Naive thymus-derived CD4-positive, alpha-beta T cell (primary cell): ENCODE measurements around the gene PLD4. TPM values are rescaled to one million over a fixed set of nuclear protein-coding genes. Genes with fewer than 3 reads are reported as not detected.

Source experiments
- ATAC-seq: fragments of 150-1000 bp; cut with Tn5 transposase; 2 replicates; pipeline ENCODE4 v1.10.0; 2021; ENCODE audit warnings: mild to moderate bottlenecking, moderate library complexity
- CTCF ChIA-PET: fragments of 350-600 bp; sonication (Branson Sonifier 250); formaldehyde crosslinking; loops from one replicate; lab custom pipeline; 2021; ENCODE audit warnings: antibody characterized with exemption; lab: Charles Lee
- POLR2A ChIA-PET: fragments of 350-600 bp; sonication (Branson Sonifier 250); formaldehyde crosslinking; loops from one replicate; lab custom pipeline; 2021; ENCODE audit warnings: antibody characterized with exemption, inconsistent platforms; lab: Charles Lee
- DNase-seq, 9 donors: peaks; one replicate each; pipeline versions ENCODE4 v3.0.0 to v3.0.0-alpha.2; 2020 to 2022; ENCODE audit warnings: mixed read lengths in 1 of 9
- H3K27ac ChIP-seq: one replicate; pipeline ENCODE4 v1.7.0; 2013; ENCODE audit warnings: mild to moderate bottlenecking, low read depth, low read length, moderate library complexity
- H3K27me3 ChIP-seq, 2 donors: one replicate each; pipeline ENCODE4 v1.7.0; 2013; ENCODE audit warnings: low read length in 2 of 2, mild to moderate bottlenecking in 2 of 2, moderate library complexity in 2 of 2; ENCODE audit not compliant: control insufficient read depth in 2 of 2, insufficient read depth in 2 of 2
- H3K36me3 ChIP-seq, 3 experiments: 1 replicate in 2 of 3; 2 replicates in 1 of 3; pipeline ENCODE4 v1.7.0; 2013; ENCODE audit warnings: low read length in 3 of 3, mild to moderate bottlenecking in 3 of 3, moderate library complexity in 1 of 3; ENCODE audit not compliant: insufficient read depth in 3 of 3, control insufficient read depth in 2 of 3
- H3K4me1 ChIP-seq, 2 donors: one replicate each; pipeline ENCODE4 v1.7.0; 2013; ENCODE audit warnings: low read length in 2 of 2, mild to moderate bottlenecking in 2 of 2, moderate library complexity in 1 of 2; ENCODE audit not compliant: control insufficient read depth in 2 of 2, insufficient read depth in 2 of 2
- H3K4me3 ChIP-seq: 2 replicates; pipeline ENCODE4 v1.7.0; 2013; ENCODE audit warnings: mild to moderate bottlenecking, low read length
- H3K9me3 ChIP-seq, 3 experiments: 1 replicate in 2 of 3; 2 replicates in 1 of 3; pipeline ENCODE4 v1.7.0; 2013; ENCODE audit warnings: low read length in 3 of 3; ENCODE audit not compliant: control insufficient read depth in 2 of 3
- H3K27ac Mint-ChIP-seq, 9 donors: one replicate each; pipeline ENCODE4 v1.8.0; 2020 to 2022; ENCODE audit warnings: mixed read lengths in 9 of 9, mild to moderate bottlenecking in 8 of 9, moderate library complexity in 5 of 9, inconsistent platforms in 2 of 9
- H3K27me3 Mint-ChIP-seq, 5 donors: one replicate each; pipeline ENCODE4 v1.8.0; 2021 to 2022; ENCODE audit warnings: mixed read lengths in 5 of 5, mild to moderate bottlenecking in 1 of 5
- H3K36me3 Mint-ChIP-seq, 5 donors: one replicate each; pipeline ENCODE4 v1.8.0; 2020 to 2022; ENCODE audit warnings: mixed read lengths in 5 of 5, mild to moderate bottlenecking in 3 of 5, inconsistent platforms in 1 of 5
- H3K4me1 Mint-ChIP-seq, 7 donors: one replicate each; pipeline ENCODE4 v1.8.0; 2020 to 2022; ENCODE audit warnings: mixed read lengths in 7 of 7, mild to moderate bottlenecking in 3 of 7, inconsistent platforms in 1 of 7
- H3K4me3 Mint-ChIP-seq, 10 donors: one replicate each; pipeline ENCODE4 v1.8.0; 2020 to 2022; ENCODE audit warnings: mild to moderate bottlenecking in 10 of 10, mixed read lengths in 10 of 10, moderate library complexity in 6 of 10, inconsistent platforms in 2 of 10
- H3K9me3 Mint-ChIP-seq, 11 donors: one replicate each; pipeline ENCODE4 v1.8.0; 2020 to 2022; ENCODE audit warnings: mixed read lengths in 11 of 11, mild to moderate bottlenecking in 4 of 11, inconsistent platforms in 1 of 11, moderate library complexity in 1 of 11
- intact Hi-C, 2 donors: fragments of 100-400 bp; cut with micrococcal nuclease; formaldehyde crosslinking; loops; one replicate each; pipeline ENCODE4 v1.15.1; 2023
- polyA plus RNA-seq, 2 donors: library from polyadenylated mRNA; unstranded; fragments of 300-500 nt; fragmentation: Illumina TruSeq; gene quantifications; one replicate each; pipeline ENCODE4 v1.2.3, GENCODE V29; 2021
- total RNA-seq, 6 experiments: library from RNA in 5 of 6; stranded (reverse) in 5 of 6; gene quantifications; 1 replicate in 5 of 6; 2 replicates in 1 of 6; pipeline ENCODE4 v1.2.3 and lab custom pipeline; 2021 to 2026

Gene PLD4
- total and polyA plus RNA-seq, 7 experiments from 2014 or later = 0.10 to 32.0 (median 0.80) TPM; not detected in 1

DNA sequence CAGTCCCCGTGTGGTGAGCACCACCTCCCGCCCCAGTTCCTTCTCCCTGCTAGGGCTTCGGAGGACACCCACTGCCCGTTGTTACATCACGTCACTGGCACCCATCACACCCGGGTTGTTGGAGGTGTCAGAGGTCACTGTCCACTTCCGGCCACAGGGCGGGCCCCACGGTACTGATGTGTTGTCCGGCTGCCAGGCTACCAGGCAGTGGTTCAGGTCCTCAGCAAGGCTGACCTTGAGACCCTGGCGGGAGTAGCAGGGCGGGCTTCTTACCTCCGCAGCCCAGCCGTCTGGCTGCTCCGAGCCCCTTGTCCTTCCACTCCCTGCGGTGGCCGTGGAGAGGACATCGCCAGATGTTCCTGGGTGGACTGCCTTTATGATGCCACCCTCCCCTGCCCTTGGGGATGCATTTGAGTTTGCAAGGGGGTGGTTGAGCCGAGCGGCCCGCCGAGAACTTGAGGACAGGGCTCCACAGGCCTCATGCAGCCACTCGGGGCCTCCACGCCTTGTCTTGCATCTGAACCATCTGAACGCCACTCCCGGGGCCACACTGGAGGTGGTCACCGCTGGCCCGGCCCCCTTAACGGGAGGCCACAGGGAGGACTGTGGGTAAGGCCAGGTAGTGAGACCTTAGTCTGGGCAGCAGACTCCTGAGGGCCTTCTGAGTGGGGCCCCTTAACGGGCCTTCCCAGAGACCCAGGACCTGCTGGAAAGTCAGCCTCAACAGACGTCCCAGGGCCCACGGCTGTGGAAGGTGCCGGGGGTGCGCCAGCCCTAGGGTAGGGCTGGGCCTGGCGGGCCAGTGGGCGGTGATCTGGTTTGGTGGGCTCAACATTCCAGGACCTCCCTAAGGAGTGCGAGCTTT, 27.1 kb upstream of the PLD4 start:
- Mint-ChIP-seq H3K4me3 (no peak overlapping the region), H3K36me3 (no peaks in the 10 kb centered on the region), H3K9me3 (no peaks in the 10 kb centered on the region), H3K4me1 (peaks cover 0 to 4% (median 0%) of the 10 kb centered on the region in 7 donors), H3K27me3 (peaks cover 0 to 6% (median 0%) of the 10 kb centered on the region in 5 donors), H3K27ac (no peak overlapping the region)
- DNase-seq = no peak
- ATAC-seq = no peak
- Histone ChIP-seq H3K36me3 (no peaks in the 10 kb centered on the region), H3K27me3 (no peaks in the 10 kb centered on the region), H3K4me1 (no peaks in the 10 kb centered on the region), H3K9me3 (no peaks in the 10 kb centered on the region), H3K27ac (no peak overlapping the region), H3K4me3 (no peak overlapping the region)
- ChIA-PET POLR2A (no interaction called here), CTCF (interaction anchor here (0.7 kb wide), 1 partner anchor 39 kb away, joined by 3 read pairs; no protein-coding TSS in a partner anchor)
- intact Hi-C loops = loop anchor here (2.0 kb wide), 2 partner anchors 147 to 455 kb away; no protein-coding TSS in a partner anchor

DNA sequence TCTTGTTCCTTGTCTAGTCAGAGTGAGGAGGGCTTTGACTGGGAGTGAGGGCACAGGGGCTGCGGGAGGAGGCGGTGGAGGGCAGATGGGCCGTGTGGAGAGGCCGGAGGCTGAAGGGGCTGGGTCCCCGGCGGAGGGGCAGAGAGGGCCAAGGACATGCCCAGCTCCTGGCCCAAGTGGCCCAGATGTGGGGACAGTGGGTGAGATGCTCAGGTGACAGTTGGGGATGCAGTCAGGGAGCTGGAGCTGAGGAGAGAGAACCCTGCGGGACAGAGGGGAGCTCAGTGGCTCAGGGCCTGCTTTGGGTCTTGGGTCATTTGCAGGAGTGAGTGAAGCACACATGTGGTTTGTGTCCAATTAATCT, 26.5 kb upstream of the PLD4 start:
- Mint-ChIP-seq H3K27ac (no peak overlapping the region), H3K27me3 (peaks cover 0 to 7% (median 0%) of the 10 kb centered on the region in 5 donors), H3K9me3 (no peaks in the 10 kb centered on the region), H3K36me3 (no peaks in the 10 kb centered on the region), H3K4me1 (peaks cover 0 to 4% (median 0%) of the 10 kb centered on the region in 7 donors), H3K4me3 (no peak overlapping the region)
- ATAC-seq (no peak), DNase-seq (no peak)
- Histone ChIP-seq H3K9me3 (no peaks in the 10 kb centered on the region), H3K4me3 (no peak overlapping the region), H3K36me3 (no peaks in the 10 kb centered on the region), H3K27me3 (no peaks in the 10 kb centered on the region), H3K27ac (no peak overlapping the region), H3K4me1 (no peaks in the 10 kb centered on the region)
- intact Hi-C loops = no loop called here
- CTCF ChIA-PET = interaction anchor here (0.7 kb wide), 2 partner anchors 39 to 130 kb away, joined by 3 read pairs; no protein-coding TSS in a partner anchor
- POLR2A ChIA-PET = no interaction called here

DNA sequence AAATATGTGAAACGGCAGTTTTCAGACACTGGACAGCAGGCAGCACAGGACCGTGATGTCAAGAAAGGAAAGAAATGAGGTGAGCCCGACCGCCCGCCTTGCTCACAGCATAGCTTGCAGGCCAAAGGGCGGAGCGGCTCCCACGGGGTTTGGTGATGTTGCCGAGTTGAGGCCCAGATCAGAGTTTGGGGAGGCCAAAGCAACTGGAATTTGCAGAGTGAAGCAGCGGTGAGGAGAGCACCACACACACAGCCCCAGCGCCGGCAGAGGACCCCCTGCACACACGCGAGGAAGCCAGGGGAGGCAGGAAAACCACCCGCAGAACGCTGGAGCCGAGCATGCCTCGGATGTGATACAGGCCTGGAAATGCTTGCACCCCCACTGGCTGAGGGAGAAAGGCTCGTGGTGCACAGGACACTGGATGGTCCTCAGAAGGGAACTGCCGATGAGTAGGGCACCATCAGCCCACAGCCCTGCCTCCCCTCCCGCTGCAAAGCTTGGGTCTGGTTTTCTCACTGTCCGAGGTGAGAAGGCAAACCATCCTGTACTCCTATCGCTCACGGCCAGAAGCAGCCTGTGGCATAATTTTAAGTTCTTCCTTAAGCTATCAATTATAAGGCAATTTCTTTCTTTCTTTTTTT, 25.7 kb upstream of the PLD4 start:
- Mint-ChIP-seq H3K27ac (no peak overlapping the region), H3K9me3 (no peaks in the 10 kb centered on the region), H3K36me3 (no peaks in the 10 kb centered on the region), H3K4me3 (no peak overlapping the region), H3K27me3 (peaks cover 2 to 12% (median 3%) of the 10 kb centered on the region in 5 donors), H3K4me1 (peaks cover 0 to 4% (median 0%) of the 10 kb centered on the region in 7 donors)
- Histone ChIP-seq H3K27ac (no peak overlapping the region), H3K36me3 (no peaks in the 10 kb centered on the region), H3K4me1 (no peaks in the 10 kb centered on the region), H3K27me3 (no peaks in the 10 kb centered on the region), H3K9me3 (no peaks in the 10 kb centered on the region), H3K4me3 (no peak overlapping the region)
- CTCF ChIA-PET = interaction anchor here (0.6 to 0.7 kb wide), 2 partner anchors 19 to 130 kb away, joined by 3 to 5 read pairs; no protein-coding TSS in a partner anchor
- POLR2A ChIA-PET = no interaction called here
- intact Hi-C loops = no loop called here
- DNase-seq (no peak), ATAC-seq (no peak)

GRCh38 chr14:104899781-104900180, 24.9 kb upstream of the PLD4 start:
- Histone ChIP-seq H3K4me3 (no peak overlapping the region), H3K36me3 (no peaks in the 10 kb centered on the region), H3K9me3 (no peaks in the 10 kb centered on the region), H3K4me1 (no peaks in the 10 kb centered on the region), H3K27ac (no peak overlapping the region), H3K27me3 (no peaks in the 10 kb centered on the region)
- ATAC-seq = no peak
- H3K4me3 Mint-ChIP-seq = no peak overlapping the region
- intact Hi-C loops = no loop called here
- H3K27me3 Mint-ChIP-seq = peaks cover 9 to 19% (median 10%) of the 10 kb centered on the region in 5 donors
- no peaks in the 10 kb centered on the region for H3K36me3 Mint-ChIP-seq
- H3K9me3 Mint-ChIP-seq = no peaks in the 10 kb centered on the region
- peak overlapping the region in 1 of 9 donors; percentile 51 for H3K27ac Mint-ChIP-seq
- peaks cover 0 to 4% (median 0%) of the 10 kb centered on the region in 7 donors for H3K4me1 Mint-ChIP-seq
- no peak for DNase-seq
- ChIA-PET CTCF (interaction anchor here (0.6 kb wide), 1 partner anchor 19 kb away, joined by 5 read pairs; no protein-coding TSS in a partner anchor), POLR2A (no interaction called here)

DNA sequence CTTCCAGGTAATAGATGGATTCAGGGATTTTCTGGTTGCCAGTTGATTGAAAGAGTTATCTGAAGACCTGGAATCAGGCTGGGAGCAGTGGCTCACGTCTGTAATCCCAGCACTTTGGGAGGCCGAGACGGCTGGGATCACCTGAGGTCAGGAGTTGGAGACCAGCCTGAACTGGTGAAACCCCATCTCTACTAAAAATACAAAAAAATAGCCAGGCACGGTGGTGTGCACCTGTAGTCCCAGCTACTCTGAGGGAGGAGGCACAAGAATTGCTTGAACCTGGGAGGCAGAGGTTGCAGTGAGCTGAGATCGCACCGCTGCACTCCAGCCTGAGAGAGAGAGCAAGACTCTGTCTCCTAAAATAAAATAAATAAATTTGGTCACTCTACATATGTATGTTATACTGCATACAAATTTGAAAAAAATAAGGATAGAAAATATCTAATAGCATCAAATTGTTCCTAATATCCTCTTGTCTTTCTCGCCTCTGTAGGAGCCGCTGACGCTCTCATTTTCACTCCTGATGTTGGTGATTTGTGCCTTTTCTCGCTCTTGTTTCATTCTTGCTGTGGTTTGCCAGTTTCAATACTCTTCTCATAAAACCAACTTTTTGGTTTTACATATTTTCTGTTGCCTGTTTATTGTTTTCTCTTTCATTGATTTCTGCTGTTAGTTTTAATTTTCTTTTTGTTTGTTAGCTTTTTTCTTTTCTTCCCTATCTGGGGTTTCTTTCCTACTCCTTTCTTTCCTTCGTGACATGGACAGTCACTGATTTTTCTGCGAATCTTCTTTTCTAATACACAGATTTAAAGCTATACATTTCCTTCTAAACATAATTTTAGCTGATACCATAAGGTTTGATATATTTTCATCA, 23.8 kb upstream of the PLD4 start:
- Histone ChIP-seq H3K4me1 (no peaks in the 10 kb centered on the region), H3K9me3 (no peaks in the 10 kb centered on the region), H3K27ac (no peak overlapping the region), H3K27me3 (no peaks in the 10 kb centered on the region), H3K4me3 (no peak overlapping the region), H3K36me3 (no peaks in the 10 kb centered on the region)
- Mint-ChIP-seq H3K4me1 (peaks cover 0 to 4% (median 0%) of the 10 kb centered on the region in 7 donors), H3K27ac (no peak overlapping the region), H3K27me3 (peaks cover 11 to 21% (median 13%) of the 10 kb centered on the region in 5 donors), H3K9me3 (no peaks in the 10 kb centered on the region), H3K36me3 (no peaks in the 10 kb centered on the region), H3K4me3 (no peak overlapping the region)
- ATAC-seq (no peak), DNase-seq (no peak)
- POLR2A ChIA-PET = no interaction called here
- intact Hi-C loops = no loop called here
- CTCF ChIA-PET = no interaction called here

DNA sequence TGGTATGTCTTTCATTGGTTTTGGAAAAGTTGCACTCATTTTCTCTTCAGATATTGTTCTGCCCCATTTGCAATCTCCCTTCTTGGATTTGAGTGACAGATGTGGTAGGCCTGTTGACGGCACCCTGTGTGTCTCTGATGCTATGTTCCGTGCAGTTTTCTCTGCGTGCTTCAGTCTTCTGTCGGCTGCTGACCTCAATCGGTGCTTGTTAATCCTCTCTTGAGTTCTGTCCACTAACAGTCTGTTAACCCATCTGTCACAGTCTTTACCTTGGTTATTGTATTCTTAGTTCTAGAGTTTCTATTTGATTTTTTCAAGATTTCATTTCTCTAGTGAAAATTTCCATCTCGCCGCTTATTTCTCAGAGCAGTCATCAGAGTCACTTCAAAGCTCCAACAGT, 20.7 kb upstream of the PLD4 start:
- DNase-seq = no peak
- no peak overlapping the region for H3K27ac ChIP-seq
- H3K27ac Mint-ChIP-seq = no peak overlapping the region
- CTCF ChIA-PET = no interaction called here
- intact Hi-C loops = no loop called here
- no peaks in the 10 kb centered on the region for H3K36me3 Mint-ChIP-seq
- H3K4me3 ChIP-seq = no peak overlapping the region
- no peaks in the 10 kb centered on the region for H3K4me1 ChIP-seq
- H3K27me3 Mint-ChIP-seq = peaks cover 20 to 33% (median 27%) of the 10 kb centered on the region in 5 donors
- H3K4me3 Mint-ChIP-seq = no peak overlapping the region
- POLR2A ChIA-PET = no interaction called here
- H3K4me1 Mint-ChIP-seq = no peaks in the 10 kb centered on the region
- H3K27me3 ChIP-seq = no peaks in the 10 kb centered on the region
- peaks cover 0 to 6% (median 0%) of the 10 kb centered on the region in 11 donors for H3K9me3 Mint-ChIP-seq
- no peaks in the 10 kb centered on the region for H3K36me3 ChIP-seq
- ATAC-seq = no peak
- H3K9me3 ChIP-seq = no peaks in the 10 kb centered on the region
